Caco-2 (cell line): ENCODE data around the gene EPHB1. TPM values are rescaled to one million over a fixed set of nuclear protein-coding genes. Genes with fewer than 3 reads are reported as not detected.

Experiments used
- BruUV-seq: library from RNA; stranded (reverse); fragments of 400-500 nt; replicated peaks from 2 replicates; lab custom pipeline; 2021; lab: Mats Ljungman, UMichigan
- CTCF ChIA-PET: fragments of 300-600 bp; sonication (Branson Sonifier 250); formaldehyde crosslinking; loops from one replicate; lab custom pipeline; 2022; ENCODE audit warnings: antibody characterized with exemption; lab: Charles Lee
- POLR2A ChIA-PET: fragments of 300-600 bp; sonication (Branson Sonifier 250); formaldehyde crosslinking; loops from one replicate; lab custom pipeline; 2022; ENCODE audit warnings: antibody characterized with exemption; lab: Charles Lee
- DNase-seq, 2 experiments: peaks; one replicate each; pipeline versions ENCODE4 v3.0.0 to v3.0.0-alpha.2; 2020 to 2022
- H3K27me3 ChIP-seq: replicated peaks from 2 replicates; pipeline ENCODE4 v1.6.0; 2011; ENCODE audit warnings: low read length; ENCODE audit not compliant: control insufficient read depth, insufficient read depth
- H3K36me3 ChIP-seq: 2 replicates; pipeline ENCODE4 v1.5.1; 2011; ENCODE audit warnings: low read length; ENCODE audit not compliant: control insufficient read depth, insufficient read depth
- H3K4me1 ChIP-seq: fragments of 250-450 bp; sonication (Bioruptor Pico); 2 replicates; pipeline ENCODE4 v1.5.1; 2020; ENCODE audit warnings: mild to moderate bottlenecking
- H3K4me3 ChIP-seq: 2 replicates; pipeline ENCODE4 v1.5.1; 2011; ENCODE audit warnings: low read depth, mild to moderate bottlenecking, control low read depth, low read length
- H3K9me3 ChIP-seq: fragments of 250-450 bp; sonication (Bioruptor Pico); 2 replicates; pipeline ENCODE4 v1.5.1; 2020; ENCODE audit warnings: mild to moderate bottlenecking, moderate library complexity
- H3K27ac Mint-ChIP-seq: one replicate; pipeline ENCODE4 v1.8.0; 2022; ENCODE audit warnings: mixed read lengths; ENCODE audit not compliant: unreplicated experiment
- H3K27me3 Mint-ChIP-seq: one replicate; pipeline ENCODE4 v1.8.0; 2022; ENCODE audit warnings: mixed read lengths; ENCODE audit not compliant: insufficient read depth, unreplicated experiment
- H3K36me3 Mint-ChIP-seq: one replicate; pipeline ENCODE4 v1.8.0; 2022; ENCODE audit warnings: mild to moderate bottlenecking, mixed read lengths; ENCODE audit not compliant: insufficient read depth, unreplicated experiment
- H3K4me1 Mint-ChIP-seq: one replicate; pipeline ENCODE4 v1.8.0; 2022; ENCODE audit warnings: low read depth, mixed read lengths; ENCODE audit not compliant: unreplicated experiment
- H3K4me3 Mint-ChIP-seq: one replicate; pipeline ENCODE4 v1.8.0; 2022; ENCODE audit warnings: mild to moderate bottlenecking, moderate library complexity, mixed read lengths; ENCODE audit not compliant: unreplicated experiment
- H3K9me3 Mint-ChIP-seq: one replicate; pipeline ENCODE4 v1.8.0; 2022; ENCODE audit warnings: mixed read lengths; ENCODE audit not compliant: unreplicated experiment
- intact Hi-C: fragments of 100-400 bp; cut with micrococcal nuclease; formaldehyde crosslinking; loops from one replicate; pipeline ENCODE4 v1.10.0; 2022; ENCODE audit not compliant: unreplicated experiment
- total RNA-seq: library from RNA; stranded (reverse); gene quantifications from 2 replicates; pipeline ENCODE4 v1.2.3, GENCODE V29; 2022
- TF ChIP-seq, protein P1 (sequence below), 2 experiments: fragments of 200-600 bp in 1 of 2; IDR thresholded peaks; 1 replicate in 1 of 2; 2 replicates in 1 of 2; pipeline versions ENCODE4 v1.5.1 to v1.8.0; 2011 to 2022; ENCODE audit warnings: antibody characterized with exemption in 1 of 2, control low read depth in 1 of 2, inconsistent platforms in 1 of 2, low read depth in 1 of 2, low read length in 1 of 2, mild to moderate bottlenecking in 1 of 2, moderate library complexity in 1 of 2; ENCODE audit not compliant: insufficient read depth in 1 of 2, severe bottlenecking in 1 of 2, unreplicated experiment in 1 of 2

The EPHB1 gene
- total RNA-seq, 1 experiment from 2014 or later, result 2.3 TPM

DNA sequence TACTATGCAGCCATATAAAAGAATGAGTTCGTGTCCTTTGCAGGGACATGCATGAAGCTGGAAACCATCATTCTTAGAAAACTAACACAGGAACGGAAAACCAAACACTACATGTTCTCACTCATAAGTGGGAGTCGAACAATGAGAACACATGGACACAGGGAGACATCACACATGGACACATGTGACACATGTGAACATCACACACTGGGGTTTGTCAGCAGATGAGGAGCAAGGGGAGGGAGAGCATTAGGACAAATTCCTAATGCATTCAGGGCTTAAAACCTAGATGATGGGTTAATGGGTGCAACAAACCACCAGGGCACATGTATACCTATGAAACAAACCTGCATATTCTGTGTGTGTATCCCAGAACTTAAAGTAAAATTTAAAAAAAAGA, 408.0 kb downstream of the EPHB1 start:
- intact Hi-C loops, result no loop called here
- DNase-seq, result no peak
- H3K27ac Mint-ChIP-seq, result no peak overlapping the region
- H3K4me3 Mint-ChIP-seq, result no peak overlapping the region
- Histone ChIP-seq H3K4me1 (no peaks in the 10 kb centered on the region), H3K27me3 (no peaks in the 10 kb centered on the region; the same call in 1 of the 2 replicates), H3K4me3 (no peak overlapping the region), H3K9me3 (no peaks in the 10 kb centered on the region), H3K36me3 (no peaks in the 10 kb centered on the region)
- POLR2A ChIA-PET, result no interaction called here
- H3K4me1 Mint-ChIP-seq, result no peaks in the 10 kb centered on the region
- TF ChIP-seq, protein P1, sequence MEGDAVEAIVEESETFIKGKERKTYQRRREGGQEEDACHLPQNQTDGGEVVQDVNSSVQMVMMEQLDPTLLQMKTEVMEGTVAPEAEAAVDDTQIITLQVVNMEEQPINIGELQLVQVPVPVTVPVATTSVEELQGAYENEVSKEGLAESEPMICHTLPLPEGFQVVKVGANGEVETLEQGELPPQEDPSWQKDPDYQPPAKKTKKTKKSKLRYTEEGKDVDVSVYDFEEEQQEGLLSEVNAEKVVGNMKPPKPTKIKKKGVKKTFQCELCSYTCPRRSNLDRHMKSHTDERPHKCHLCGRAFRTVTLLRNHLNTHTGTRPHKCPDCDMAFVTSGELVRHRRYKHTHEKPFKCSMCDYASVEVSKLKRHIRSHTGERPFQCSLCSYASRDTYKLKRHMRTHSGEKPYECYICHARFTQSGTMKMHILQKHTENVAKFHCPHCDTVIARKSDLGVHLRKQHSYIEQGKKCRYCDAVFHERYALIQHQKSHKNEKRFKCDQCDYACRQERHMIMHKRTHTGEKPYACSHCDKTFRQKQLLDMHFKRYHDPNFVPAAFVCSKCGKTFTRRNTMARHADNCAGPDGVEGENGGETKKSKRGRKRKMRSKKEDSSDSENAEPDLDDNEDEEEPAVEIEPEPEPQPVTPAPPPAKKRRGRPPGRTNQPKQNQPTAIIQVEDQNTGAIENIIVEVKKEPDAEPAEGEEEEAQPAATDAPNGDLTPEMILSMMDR (IDR thresholded peaks at IDR 0.05; ENCODE audit: insufficient read depth in 1 of 2, low read depth in 1 of 2, low read length in 1 of 2, severe bottlenecking in 1 of 2, unreplicated experiment in 1 of 2), result no peak
- H3K9me3 Mint-ChIP-seq, result no peaks in the 10 kb centered on the region
- H3K36me3 Mint-ChIP-seq, result no peaks in the 10 kb centered on the region
- BruUV-seq, result no TSS peak
- CTCF ChIA-PET, result no interaction called here
- peaks cover 9% of the 10 kb centered on the region for H3K27me3 Mint-ChIP-seq

GRCh38 chr3:135213213-135213612, 418.2 kb downstream of the EPHB1 start:
- ChIA-PET CTCF (no interaction called here), POLR2A (no interaction called here)
- Histone ChIP-seq H3K27me3 (no peaks in the 10 kb centered on the region), H3K4me1 (no peaks in the 10 kb centered on the region), H3K4me3 (no peak overlapping the region), H3K36me3 (no peaks in the 10 kb centered on the region), H3K9me3 (no peaks in the 10 kb centered on the region)
- Mint-ChIP-seq H3K36me3 (no peaks in the 10 kb centered on the region), H3K27ac (no peak overlapping the region), H3K27me3 (peaks cover 20% of the 10 kb centered on the region), H3K4me1 (no peaks in the 10 kb centered on the region), H3K4me3 (no peak overlapping the region), H3K9me3 (no peaks in the 10 kb centered on the region)
- DNase-seq, result no peak
- BruUV-seq, result no TSS peak
- intact Hi-C loops, result no loop called here
- TF ChIP-seq, protein P1 (IDR thresholded peaks at IDR 0.05; ENCODE audit: insufficient read depth in 1 of 2, low read depth in 1 of 2, low read length in 1 of 2, severe bottlenecking in 1 of 2, unreplicated experiment in 1 of 2), result no peak

- peaks cover 17% of the 10 kb centered on the region for H3K27me3 Mint-ChIP-seq
- no peaks in the 10 kb centered on the region for H3K36me3 ChIP-seq
- no peak for DNase-seq
- ChIA-PET CTCF (no interaction called here), POLR2A (no interaction called here)
- H3K4me3 ChIP-seq, result no peak overlapping the region
- H3K4me1 Mint-ChIP-seq, result no peaks in the 10 kb centered on the region
- intact Hi-C loops, result no loop called here
- no peaks in the 10 kb centered on the region for H3K4me1 ChIP-seq
- no peaks in the 10 kb centered on the region for H3K9me3 Mint-ChIP-seq
- no peak overlapping the region for H3K27ac Mint-ChIP-seq
- H3K36me3 Mint-ChIP-seq, result no peaks in the 10 kb centered on the region
- H3K4me3 Mint-ChIP-seq, result no peak overlapping the region
- no peaks in the 10 kb centered on the region for H3K9me3 ChIP-seq
- TF ChIP-seq, protein P1 (IDR thresholded peaks at IDR 0.05; ENCODE audit: insufficient read depth in 1 of 2, low read depth in 1 of 2, low read length in 1 of 2, severe bottlenecking in 1 of 2, unreplicated experiment in 1 of 2), result no peak
- BruUV-seq, result no TSS peak
- no peaks in the 10 kb centered on the region for H3K27me3 ChIP-seq
Observed at GRCh38 chr3:135213822-135214221, 418.8 kb downstream of the EPHB1 start.
